Caco-2 (cell line): ENCODE data around the gene LRRC46. TPM values are rescaled to one million over a fixed set of nuclear protein-coding genes. Genes with fewer than 3 reads are reported as not detected.

Experiments used
- BruUV-seq: library from RNA; stranded (reverse); fragments of 400-500 nt; replicated peaks from 2 replicates; lab custom pipeline; 2021; lab: Mats Ljungman, UMichigan
- CTCF ChIA-PET: fragments of 300-600 bp; sonication (Branson Sonifier 250); formaldehyde crosslinking; loops from one replicate; lab custom pipeline; 2022; ENCODE audit warnings: antibody characterized with exemption; lab: Charles Lee
- POLR2A ChIA-PET: fragments of 300-600 bp; sonication (Branson Sonifier 250); formaldehyde crosslinking; loops from one replicate; lab custom pipeline; 2022; ENCODE audit warnings: antibody characterized with exemption; lab: Charles Lee
- DNase-seq, 2 experiments: peaks; one replicate each; pipeline versions ENCODE4 v3.0.0 to v3.0.0-alpha.2; 2020 to 2022
- H3K27me3 ChIP-seq: replicated peaks from 2 replicates; pipeline ENCODE4 v1.6.0; 2011; ENCODE audit warnings: low read length; ENCODE audit not compliant: control insufficient read depth, insufficient read depth
- H3K36me3 ChIP-seq: 2 replicates; pipeline ENCODE4 v1.5.1; 2011; ENCODE audit warnings: low read length; ENCODE audit not compliant: control insufficient read depth, insufficient read depth
- H3K4me1 ChIP-seq: fragments of 250-450 bp; sonication (Bioruptor Pico); 2 replicates; pipeline ENCODE4 v1.5.1; 2020; ENCODE audit warnings: mild to moderate bottlenecking
- H3K4me3 ChIP-seq: 2 replicates; pipeline ENCODE4 v1.5.1; 2011; ENCODE audit warnings: low read depth, mild to moderate bottlenecking, control low read depth, low read length
- H3K9me3 ChIP-seq: fragments of 250-450 bp; sonication (Bioruptor Pico); 2 replicates; pipeline ENCODE4 v1.5.1; 2020; ENCODE audit warnings: mild to moderate bottlenecking, moderate library complexity
- H3K27ac Mint-ChIP-seq: one replicate; pipeline ENCODE4 v1.8.0; 2022; ENCODE audit warnings: mixed read lengths; ENCODE audit not compliant: unreplicated experiment
- H3K27me3 Mint-ChIP-seq: one replicate; pipeline ENCODE4 v1.8.0; 2022; ENCODE audit warnings: mixed read lengths; ENCODE audit not compliant: insufficient read depth, unreplicated experiment
- H3K36me3 Mint-ChIP-seq: one replicate; pipeline ENCODE4 v1.8.0; 2022; ENCODE audit warnings: mild to moderate bottlenecking, mixed read lengths; ENCODE audit not compliant: insufficient read depth, unreplicated experiment
- H3K4me1 Mint-ChIP-seq: one replicate; pipeline ENCODE4 v1.8.0; 2022; ENCODE audit warnings: low read depth, mixed read lengths; ENCODE audit not compliant: unreplicated experiment
- H3K4me3 Mint-ChIP-seq: one replicate; pipeline ENCODE4 v1.8.0; 2022; ENCODE audit warnings: mild to moderate bottlenecking, moderate library complexity, mixed read lengths; ENCODE audit not compliant: unreplicated experiment
- H3K9me3 Mint-ChIP-seq: one replicate; pipeline ENCODE4 v1.8.0; 2022; ENCODE audit warnings: mixed read lengths; ENCODE audit not compliant: unreplicated experiment
- intact Hi-C: fragments of 100-400 bp; cut with micrococcal nuclease; formaldehyde crosslinking; loops from one replicate; pipeline ENCODE4 v1.10.0; 2022; ENCODE audit not compliant: unreplicated experiment
- total RNA-seq: library from RNA; stranded (reverse); gene quantifications from 2 replicates; pipeline ENCODE4 v1.2.3, GENCODE V29; 2022
- TF ChIP-seq, protein P1 (sequence below), 2 experiments: fragments of 200-600 bp in 1 of 2; IDR thresholded peaks; 1 replicate in 1 of 2; 2 replicates in 1 of 2; pipeline versions ENCODE4 v1.5.1 to v1.8.0; 2011 to 2022; ENCODE audit warnings: antibody characterized with exemption in 1 of 2, control low read depth in 1 of 2, inconsistent platforms in 1 of 2, low read depth in 1 of 2, low read length in 1 of 2, mild to moderate bottlenecking in 1 of 2, moderate library complexity in 1 of 2; ENCODE audit not compliant: insufficient read depth in 1 of 2, severe bottlenecking in 1 of 2, unreplicated experiment in 1 of 2

Gene LRRC46
- total RNA-seq, 1 experiment from 2014 or later = 2.3 TPM

DNA sequence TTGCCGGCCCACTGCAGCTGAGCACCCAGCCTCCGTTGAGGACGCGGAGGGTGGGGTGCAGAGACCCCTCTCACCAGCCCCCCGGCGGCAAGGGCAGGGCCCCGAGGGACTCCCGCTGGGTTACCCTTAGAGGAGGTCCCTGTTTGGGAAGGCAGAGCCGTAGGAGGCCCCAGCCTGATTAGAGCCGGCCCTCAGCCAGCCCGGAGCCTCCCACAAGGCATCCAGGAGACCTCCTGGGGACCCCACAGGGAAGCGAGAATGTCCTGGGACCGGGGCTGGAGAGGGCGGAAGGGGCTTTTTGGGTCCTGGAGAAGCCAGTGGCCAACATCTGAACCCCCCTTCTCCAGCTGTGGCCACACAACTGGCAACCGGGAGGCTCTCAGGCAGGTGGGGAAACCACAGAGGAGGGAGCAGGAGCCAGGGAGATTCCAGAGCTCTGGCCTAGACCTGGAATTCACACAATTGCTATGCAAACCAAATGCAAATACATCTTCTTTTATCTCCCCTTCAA lies 41.2 kb downstream of the LRRC46 start:
- H3K36me3 ChIP-seq = no peaks in the 10 kb centered on the region
- Mint-ChIP-seq H3K4me1 (peaks cover 15% of the 10 kb centered on the region), H3K4me3 (no peak overlapping the region), H3K27me3 (no peaks in the 10 kb centered on the region), H3K9me3 (no peaks in the 10 kb centered on the region), H3K27ac (no peak overlapping the region), H3K36me3 (no peaks in the 10 kb centered on the region)
- POLR2A ChIA-PET = interaction anchor here (0.9 kb wide), 1 partner anchor 23 kb away, joined by 3 read pairs; the partner anchor contains the start of gene SP2
- peaks cover 53% of the 10 kb centered on the region for H3K4me1 ChIP-seq
- CTCF ChIA-PET = interaction anchor here (0.6 to 7.5 kb wide), 2 partner anchors 30 to 32 kb away, joined by 3 to 37 read pairs; partner anchors contain the start of gene SCRN2
- DNase-seq = no peak
- intact Hi-C loops = no loop called here
- no peaks in the 10 kb centered on the region; the same call in 1 of the 2 replicates for H3K27me3 ChIP-seq
- no TSS peak for BruUV-seq
- TF ChIP-seq, protein P1, sequence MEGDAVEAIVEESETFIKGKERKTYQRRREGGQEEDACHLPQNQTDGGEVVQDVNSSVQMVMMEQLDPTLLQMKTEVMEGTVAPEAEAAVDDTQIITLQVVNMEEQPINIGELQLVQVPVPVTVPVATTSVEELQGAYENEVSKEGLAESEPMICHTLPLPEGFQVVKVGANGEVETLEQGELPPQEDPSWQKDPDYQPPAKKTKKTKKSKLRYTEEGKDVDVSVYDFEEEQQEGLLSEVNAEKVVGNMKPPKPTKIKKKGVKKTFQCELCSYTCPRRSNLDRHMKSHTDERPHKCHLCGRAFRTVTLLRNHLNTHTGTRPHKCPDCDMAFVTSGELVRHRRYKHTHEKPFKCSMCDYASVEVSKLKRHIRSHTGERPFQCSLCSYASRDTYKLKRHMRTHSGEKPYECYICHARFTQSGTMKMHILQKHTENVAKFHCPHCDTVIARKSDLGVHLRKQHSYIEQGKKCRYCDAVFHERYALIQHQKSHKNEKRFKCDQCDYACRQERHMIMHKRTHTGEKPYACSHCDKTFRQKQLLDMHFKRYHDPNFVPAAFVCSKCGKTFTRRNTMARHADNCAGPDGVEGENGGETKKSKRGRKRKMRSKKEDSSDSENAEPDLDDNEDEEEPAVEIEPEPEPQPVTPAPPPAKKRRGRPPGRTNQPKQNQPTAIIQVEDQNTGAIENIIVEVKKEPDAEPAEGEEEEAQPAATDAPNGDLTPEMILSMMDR (IDR thresholded peaks at IDR 0.05; ENCODE audit: insufficient read depth in 1 of 2, low read depth in 1 of 2, low read length in 1 of 2, severe bottlenecking in 1 of 2, unreplicated experiment in 1 of 2) = no peak
- H3K4me3 ChIP-seq = no peak overlapping the region
- H3K9me3 ChIP-seq = no peaks in the 10 kb centered on the region

DNA sequence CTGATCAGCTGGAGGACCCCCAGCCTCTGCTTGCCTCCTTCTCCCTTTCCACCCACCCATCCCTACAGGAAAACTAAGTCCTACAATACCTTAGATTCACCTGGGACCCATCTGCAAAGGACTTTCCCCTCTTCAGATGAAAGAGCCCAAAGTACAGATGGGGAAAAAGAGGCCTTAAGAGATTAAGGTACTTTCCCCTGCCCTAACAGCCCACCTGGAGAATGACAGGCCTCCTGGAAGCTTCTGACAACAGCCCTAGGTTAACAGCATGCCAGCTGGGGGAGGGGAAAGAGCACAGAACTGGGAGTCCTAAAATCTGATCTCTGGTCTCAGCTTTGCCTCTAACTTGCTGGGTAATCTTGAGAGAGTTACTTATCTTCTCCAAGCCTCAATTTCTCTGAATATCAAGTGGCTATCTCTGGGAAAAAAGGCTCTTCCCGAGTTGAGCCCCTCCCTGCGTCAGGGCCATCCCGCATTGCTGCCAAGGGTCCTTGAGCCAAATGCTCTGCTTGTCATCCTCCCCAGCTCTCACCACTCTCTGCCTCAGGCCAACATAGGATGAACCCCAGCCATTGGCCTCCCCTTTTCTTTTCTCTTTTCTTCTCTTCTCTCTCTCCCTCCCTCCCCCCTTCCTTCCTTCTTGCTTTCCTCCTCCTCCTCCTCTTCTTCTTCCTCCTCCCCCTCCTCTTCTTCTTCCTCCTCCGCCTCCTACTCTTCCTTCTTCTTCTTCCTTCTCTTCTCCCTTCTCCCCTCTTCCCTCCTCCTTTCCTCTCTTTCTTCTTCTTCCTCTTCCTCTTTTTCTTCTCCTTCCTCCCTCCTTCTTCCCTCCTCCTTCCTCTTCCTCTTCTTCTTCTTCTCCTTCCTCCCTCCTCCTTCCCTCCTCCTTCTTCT lies 42.0 kb downstream of the LRRC46 start:
- Histone ChIP-seq H3K9me3 (no peaks in the 10 kb centered on the region), H3K27me3 (no peaks in the 10 kb centered on the region; the same call in 1 of the 2 replicates), H3K4me3 (no peak overlapping the region), H3K4me1 (peaks cover 60% of the 10 kb centered on the region), H3K36me3 (no peaks in the 10 kb centered on the region)
- Mint-ChIP-seq H3K27me3 (no peaks in the 10 kb centered on the region), H3K4me3 (no peak overlapping the region), H3K36me3 (no peaks in the 10 kb centered on the region), H3K4me1 (peaks cover 21% of the 10 kb centered on the region), H3K9me3 (no peaks in the 10 kb centered on the region), H3K27ac (no peak overlapping the region)
- CTCF ChIA-PET = interaction anchor here (1.0 to 7.5 kb wide), 2 partner anchors 31 to 42 kb away, joined by 3 to 37 read pairs; partner anchors contain the start of genes LRRC46, MRPL10 and SCRN2
- intact Hi-C loops = no loop called here
- TF ChIP-seq, protein P1 (IDR thresholded peaks at IDR 0.05; ENCODE audit: insufficient read depth in 1 of 2, low read depth in 1 of 2, low read length in 1 of 2, severe bottlenecking in 1 of 2, unreplicated experiment in 1 of 2) = no peak
- BruUV-seq = no TSS peak
- POLR2A ChIA-PET = interaction anchor here (0.9 kb wide), 1 partner anchor 22 kb away, joined by 3 read pairs; the partner anchor contains the start of gene SP2
- no peak for DNase-seq
